Brain microvascular endothelial cell (primary cell): ENCODE data around the gene PTPRN2.

Source experiments
- DNase-seq: peaks from one replicate; pipeline ENCODE4 v3.0.0-alpha.2; 2020
- H3K27ac ChIP-seq: fragments of 250-450 bp; sonication (Bioruptor Pico); 2 replicates; pipeline ENCODE4 v1.5.1; 2020; ENCODE audit warnings: mild to moderate bottlenecking, moderate library complexity
- H3K27me3 ChIP-seq: fragments of 250-450 bp; sonication (Bioruptor Pico); replicated peaks from 2 replicates; pipeline ENCODE4 v1.5.1; 2020; ENCODE audit warnings: mild to moderate bottlenecking
- H3K36me3 ChIP-seq: fragments of 250-450 bp; sonication (Bioruptor Pico); replicated peaks from 2 replicates; pipeline ENCODE4 v1.5.1; 2020; ENCODE audit warnings: mild to moderate bottlenecking
- H3K4me3 ChIP-seq: 2 replicates; pipeline ENCODE4 v1.5.1; 2011; ENCODE audit warnings: low read depth, mild to moderate bottlenecking, control low read depth, low read length, moderate library complexity
- in situ Hi-C: cut with HindIII; loops from 2 replicates; pipeline ENCODE4 v1.10.0; 2017; ENCODE audit warnings: low sequenced_read_pairs, low pct_ligation_motif_present
- TF ChIP-seq, protein P1 (sequence below): IDR thresholded peaks from 2 replicates; pipeline ENCODE4 v1.5.1; 2011; ENCODE audit warnings: low read depth, mild to moderate bottlenecking, moderate library complexity, low read length, control low read depth, inconsistent platforms; ENCODE audit errors: missing control alignments

PTPRN2 gene

DNA sequence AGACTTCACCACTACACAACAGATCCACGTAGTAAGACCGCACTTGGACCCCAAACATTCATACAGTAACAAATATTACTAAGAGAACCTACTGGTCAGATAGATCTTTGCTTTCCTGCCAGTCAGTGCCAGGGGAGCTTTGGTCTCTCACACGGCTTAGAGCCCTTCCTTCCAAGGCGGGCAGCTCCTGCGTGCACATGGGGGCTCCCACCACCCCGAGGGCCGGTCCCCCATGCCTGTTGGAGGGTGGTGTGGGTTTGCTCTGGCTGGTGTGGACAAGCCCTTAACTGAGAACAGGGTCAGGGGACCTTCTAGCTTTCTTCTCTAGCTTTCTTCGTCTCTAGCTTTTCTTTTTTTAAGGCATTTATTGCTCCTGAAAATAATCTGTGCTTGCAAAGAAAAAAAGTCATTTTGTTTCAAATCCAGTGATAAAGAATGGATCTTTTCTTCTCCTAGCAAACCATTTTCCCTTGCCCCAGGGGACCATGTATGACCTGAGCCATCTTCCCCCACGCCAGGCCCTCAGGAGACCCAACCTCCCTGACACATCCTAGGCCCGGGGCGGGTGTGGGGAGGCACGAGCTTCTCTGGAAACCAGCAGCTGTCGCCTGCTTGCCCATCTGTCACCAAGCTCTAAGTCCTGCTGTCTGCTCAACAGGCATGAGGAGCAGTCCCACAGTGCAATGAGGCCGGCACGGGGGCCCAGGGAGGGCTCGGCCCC lies 591.1 kb downstream of the PTPRN2 start:
- in situ Hi-C loops = no loop called here
- Histone ChIP-seq H3K27me3 (no peaks in the 10 kb centered on the region), H3K4me3 (no peak overlapping the region), H3K27ac (no peak overlapping the region), H3K36me3 (no peaks in the 10 kb centered on the region)
- no peak for DNase-seq
- TF ChIP-seq, protein P1, sequence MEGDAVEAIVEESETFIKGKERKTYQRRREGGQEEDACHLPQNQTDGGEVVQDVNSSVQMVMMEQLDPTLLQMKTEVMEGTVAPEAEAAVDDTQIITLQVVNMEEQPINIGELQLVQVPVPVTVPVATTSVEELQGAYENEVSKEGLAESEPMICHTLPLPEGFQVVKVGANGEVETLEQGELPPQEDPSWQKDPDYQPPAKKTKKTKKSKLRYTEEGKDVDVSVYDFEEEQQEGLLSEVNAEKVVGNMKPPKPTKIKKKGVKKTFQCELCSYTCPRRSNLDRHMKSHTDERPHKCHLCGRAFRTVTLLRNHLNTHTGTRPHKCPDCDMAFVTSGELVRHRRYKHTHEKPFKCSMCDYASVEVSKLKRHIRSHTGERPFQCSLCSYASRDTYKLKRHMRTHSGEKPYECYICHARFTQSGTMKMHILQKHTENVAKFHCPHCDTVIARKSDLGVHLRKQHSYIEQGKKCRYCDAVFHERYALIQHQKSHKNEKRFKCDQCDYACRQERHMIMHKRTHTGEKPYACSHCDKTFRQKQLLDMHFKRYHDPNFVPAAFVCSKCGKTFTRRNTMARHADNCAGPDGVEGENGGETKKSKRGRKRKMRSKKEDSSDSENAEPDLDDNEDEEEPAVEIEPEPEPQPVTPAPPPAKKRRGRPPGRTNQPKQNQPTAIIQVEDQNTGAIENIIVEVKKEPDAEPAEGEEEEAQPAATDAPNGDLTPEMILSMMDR = no peak

DNA sequence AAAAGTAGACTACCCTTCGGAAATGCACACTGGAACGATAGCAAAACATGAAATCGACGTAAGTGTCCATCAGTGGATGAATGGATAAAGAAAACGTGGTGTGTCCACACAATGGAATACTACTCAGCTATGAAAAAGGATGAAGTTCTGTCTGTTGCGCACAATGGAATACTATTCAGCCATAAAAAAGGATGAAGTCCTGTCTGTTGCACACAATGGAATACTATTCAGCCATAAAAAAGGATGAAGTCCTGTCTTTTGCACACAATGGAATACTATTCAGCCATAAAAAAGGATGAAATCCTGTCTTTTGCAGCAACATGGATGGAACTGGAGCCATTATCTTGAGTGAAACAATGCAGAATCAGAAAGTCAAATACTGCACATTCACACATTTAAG lies 591.8 kb downstream of the PTPRN2 start:
- in situ Hi-C loops = no loop called here
- no peaks in the 10 kb centered on the region for H3K27me3 ChIP-seq
- no peaks in the 10 kb centered on the region for H3K36me3 ChIP-seq
- TF ChIP-seq, protein P1 = no peak
- no peak overlapping the region for H3K4me3 ChIP-seq
- no peak for DNase-seq
- no peak overlapping the region for H3K27ac ChIP-seq

DNA sequence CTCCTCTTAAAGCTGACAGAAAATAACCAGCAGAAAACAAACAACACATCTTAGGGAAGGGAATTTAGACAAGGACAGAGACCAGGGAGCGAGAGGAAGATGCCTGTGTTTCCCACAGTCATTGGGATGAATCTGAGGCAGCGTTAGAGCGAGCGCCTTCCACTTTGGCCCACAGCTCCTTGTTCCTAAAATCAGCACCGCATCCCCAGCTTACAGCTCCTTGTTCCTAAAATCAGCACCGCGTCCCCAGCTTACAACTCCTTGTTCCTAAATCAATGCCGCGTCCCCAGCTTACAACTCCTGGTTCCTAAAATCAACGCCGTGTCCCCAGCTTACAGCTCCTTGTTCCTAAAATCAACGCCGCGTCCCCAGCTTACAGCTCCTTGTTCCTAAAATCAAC lies 593.3 kb downstream of the PTPRN2 start:
- in situ Hi-C loops = no loop called here
- no peak for DNase-seq
- TF ChIP-seq, protein P1 = no peak
- H3K36me3 ChIP-seq = no peaks in the 10 kb centered on the region
- H3K27ac ChIP-seq = no peak overlapping the region
- no peak overlapping the region for H3K4me3 ChIP-seq
- no peaks in the 10 kb centered on the region for H3K27me3 ChIP-seq

DNA sequence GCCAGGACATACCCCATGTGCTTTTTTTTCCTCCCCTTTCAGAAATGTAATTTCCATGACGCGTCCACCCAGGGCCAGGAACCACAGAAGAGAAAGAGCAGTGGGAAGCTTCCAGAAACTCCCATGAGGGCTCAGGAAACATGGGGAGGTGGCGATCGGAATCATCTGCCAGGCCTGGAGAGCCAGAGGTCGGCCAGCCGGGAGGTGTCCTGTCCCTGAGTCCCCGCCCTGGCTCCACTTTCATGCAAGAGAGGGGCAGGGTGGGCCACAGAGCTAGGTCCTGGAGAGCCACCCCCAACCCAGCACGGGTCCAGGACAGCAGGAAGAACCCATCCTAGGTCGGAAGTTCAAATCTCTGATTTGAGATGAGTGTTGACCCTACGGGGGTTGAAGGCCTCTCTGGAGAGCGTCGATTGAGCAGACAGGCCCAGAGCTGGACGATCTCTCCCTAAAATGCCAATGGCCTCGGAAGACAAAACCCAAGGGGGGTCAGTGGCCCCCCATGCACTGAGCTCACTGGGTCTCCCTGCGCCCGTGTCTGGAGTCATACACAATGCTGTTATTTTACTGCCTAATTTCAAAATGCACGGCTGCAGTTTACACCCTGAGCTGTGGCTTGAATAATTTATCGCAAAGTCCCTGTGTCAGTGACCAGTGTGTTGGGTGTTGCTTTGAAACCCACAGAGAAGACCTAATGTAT lies 594.1 kb downstream of the PTPRN2 start:
- Histone ChIP-seq H3K27me3 (no peaks in the 10 kb centered on the region), H3K4me3 (no peak overlapping the region), H3K36me3 (no peaks in the 10 kb centered on the region), H3K27ac (no peak overlapping the region)
- DNase-seq = no peak
- in situ Hi-C loops = no loop called here
- TF ChIP-seq, protein P1 = no peak

DNA sequence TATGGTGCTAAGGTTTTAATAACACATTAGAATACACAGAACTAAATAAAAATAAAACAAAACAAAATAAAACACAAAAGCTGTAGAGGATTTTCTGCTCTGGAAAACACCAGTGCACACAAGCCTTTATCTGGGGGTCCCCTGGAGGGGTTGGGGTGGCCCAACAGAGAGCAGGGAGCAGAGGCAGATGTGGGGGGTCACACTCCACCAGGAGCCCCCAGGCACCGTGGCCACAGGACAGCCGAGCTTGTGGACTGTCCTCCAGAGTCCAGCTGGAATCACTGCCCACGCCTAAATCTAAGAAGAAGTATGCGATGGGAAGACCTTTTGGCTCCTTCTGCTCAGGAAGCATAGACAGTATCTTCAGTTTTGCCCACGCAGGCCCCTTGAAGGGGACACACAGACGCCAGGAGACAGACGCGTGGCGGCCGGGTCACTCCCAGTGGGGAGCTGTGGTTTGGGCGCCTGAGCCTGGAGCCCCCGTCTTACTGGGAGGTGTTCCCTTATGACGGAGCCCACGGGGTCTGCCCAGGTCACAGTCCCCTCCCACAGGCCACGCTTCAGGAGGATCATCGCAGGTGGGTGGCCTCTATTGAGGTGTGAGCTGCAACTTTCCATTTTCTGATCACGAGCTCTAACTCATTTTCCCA lies 595.0 kb downstream of the PTPRN2 start:
- DNase-seq = no peak
- Histone ChIP-seq H3K36me3 (no peaks in the 10 kb centered on the region), H3K4me3 (no peak overlapping the region), H3K27ac (no peak overlapping the region), H3K27me3 (no peaks in the 10 kb centered on the region)
- TF ChIP-seq, protein P1 = no peak
- in situ Hi-C loops = no loop called here
